HG03135 (cell line): ENCODE data around the gene PRSS23.

Source experiments
- ATAC-seq: cut with Tn5 transposase; IDR thresholded peaks from one replicate; pipeline ENCODE4 v1.9.1; 2021; ENCODE audit warnings: mild to moderate bottlenecking, moderate library complexity; ENCODE audit not compliant: unreplicated experiment

Gene PRSS23

DNA sequence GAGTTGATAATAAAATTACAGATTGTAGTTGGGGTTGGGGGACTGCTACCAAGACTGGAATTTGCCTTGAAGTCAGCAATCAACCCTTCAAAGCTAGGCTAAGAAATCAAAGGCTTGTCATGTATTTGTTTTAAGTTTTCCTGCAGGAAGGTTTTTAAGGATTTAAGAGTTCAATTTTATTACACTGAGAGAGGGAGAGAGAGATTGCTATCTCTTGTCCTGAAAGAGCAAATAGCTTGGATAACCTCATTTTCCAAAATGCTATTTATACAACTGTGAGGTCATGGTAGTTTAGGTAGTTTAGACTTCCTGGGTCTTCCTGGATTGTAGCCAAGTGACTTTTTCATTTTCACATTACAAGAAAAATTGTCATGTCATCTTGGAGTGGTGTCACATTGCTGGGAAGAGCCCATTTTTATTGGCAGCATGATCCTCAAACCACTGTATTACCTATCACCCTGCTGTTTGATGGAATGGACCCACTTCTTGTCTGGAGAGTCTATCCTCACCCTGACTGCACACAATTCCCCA is 10.1 kb upstream of the PRSS23 start:
- ATAC-seq, result no peak

DNA sequence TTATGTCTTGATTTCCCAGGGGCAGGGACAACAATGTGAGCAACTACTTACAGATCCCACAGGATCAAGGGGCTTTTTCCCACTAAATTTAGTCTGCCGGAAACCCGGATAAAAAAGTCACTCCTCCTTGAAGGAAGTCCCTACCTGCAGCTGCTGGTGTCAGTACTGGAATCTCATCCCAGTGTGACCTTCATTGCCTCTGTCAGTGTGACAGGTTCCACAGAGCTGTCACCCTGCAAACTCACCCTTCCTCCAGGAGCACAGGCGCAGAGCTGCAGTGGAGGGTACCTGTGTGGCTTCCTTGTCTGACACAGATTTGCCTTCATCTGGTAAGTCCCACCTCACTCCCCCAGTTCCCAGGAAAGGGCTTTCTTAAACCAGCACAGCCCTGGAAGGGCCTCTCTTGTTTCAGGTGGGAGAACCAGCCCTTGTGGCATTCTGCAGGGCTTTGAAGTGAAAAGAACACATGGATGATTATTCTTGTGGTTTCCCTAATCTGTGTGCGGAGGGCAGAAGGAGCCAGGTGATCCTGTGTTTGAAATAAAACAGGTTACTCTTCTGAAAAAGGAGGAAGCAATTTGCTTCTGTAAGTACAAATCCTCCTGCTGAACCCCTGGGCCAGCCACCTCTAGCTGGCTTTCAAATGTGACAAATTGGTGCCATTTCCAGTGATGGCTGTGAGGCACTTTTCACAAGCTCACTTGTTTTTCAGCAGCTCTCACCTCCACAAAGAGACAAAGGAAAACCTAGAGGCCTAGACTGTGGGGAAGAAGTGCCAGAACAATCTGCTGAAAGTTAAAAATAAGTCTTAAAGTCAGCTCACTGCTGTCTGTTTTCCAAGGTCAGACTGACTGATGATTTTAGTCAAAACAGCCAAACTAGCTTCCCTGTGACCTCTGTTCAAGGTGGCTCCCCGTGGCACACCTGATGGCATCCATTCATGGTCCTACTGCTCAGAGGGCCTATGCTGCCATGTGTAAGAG is 9.2 kb upstream of the PRSS23 start:
- ATAC-seq, result no peak

DNA sequence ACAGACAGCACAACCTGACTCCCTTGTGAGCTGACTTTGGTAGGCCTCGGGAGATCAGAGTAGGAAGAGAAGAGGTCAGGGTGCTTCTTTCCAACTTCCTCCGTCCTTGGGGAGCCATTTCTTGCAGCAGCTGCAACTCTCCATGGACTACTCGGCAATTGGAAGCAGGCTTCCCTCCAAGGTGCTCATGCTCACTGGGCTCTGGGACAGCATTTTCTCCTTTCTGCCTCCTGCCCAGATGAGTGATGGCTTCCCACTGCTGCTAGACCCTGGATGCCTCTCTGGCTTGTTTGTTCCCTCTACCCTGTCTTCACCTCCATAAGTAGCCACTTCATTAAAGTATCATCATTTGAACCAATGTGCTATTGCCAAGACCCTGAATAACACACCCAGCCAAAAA is 8.2 kb upstream of the PRSS23 start:
- no peak for ATAC-seq

DNA sequence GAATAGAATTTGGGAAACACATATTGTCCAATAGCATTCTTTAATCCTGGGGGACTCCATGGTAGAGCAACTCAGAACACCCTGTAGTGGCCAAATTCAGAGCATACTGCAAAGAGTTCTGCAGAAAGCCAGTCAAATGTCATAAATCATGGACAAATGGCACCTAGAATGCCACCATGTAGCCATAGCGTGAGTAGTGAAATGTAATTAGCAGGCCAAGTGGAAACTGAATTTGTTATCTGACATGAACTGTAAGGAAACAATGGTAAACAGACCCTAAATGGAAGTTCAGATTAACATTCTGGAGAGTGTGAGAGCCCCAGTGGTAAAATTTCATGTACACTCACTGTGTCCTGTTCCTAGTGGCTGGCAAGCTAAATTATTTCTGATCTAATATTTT is 7.0 kb upstream of the PRSS23 start:
- ATAC-seq, result no peak

DNA sequence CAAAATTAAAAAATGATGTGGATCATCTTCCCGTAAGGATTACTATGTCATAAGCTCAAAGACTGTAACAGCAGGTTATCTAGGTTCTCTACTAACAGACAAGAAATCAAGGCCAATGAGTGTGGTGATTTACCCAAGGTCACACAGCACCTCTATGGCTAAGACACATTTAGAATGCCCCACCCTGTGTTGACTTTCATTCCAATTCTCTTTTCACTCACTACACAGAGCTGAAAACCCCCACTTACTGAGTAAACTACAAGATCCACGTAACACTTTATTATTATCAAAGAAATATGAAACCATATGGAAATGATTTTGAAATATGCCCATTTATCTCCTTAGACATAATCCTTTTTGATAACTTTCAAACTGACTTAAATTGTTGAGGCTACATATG is 4.8 kb upstream of the PRSS23 start:
- no peak for ATAC-seq

DNA sequence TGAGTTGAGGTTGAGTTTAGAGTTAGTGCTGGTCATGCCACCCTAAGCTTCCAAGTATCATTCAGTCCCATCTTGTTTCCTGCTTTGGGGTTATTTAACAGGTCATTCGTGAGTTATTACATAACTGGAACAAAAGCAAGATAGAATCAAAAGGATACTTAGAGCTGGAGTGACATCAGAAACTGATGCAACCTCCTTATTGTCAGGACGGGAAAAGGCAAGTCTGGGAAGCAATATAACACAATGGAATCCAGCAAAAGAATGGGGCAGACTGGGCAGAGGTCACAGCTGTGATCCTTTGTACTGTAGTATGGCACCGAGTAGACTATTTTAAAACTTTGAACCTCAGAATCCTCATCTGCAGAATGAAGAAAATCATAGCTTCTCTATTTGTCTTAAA is 4.4 kb upstream of the PRSS23 start:
- no peak for ATAC-seq

DNA sequence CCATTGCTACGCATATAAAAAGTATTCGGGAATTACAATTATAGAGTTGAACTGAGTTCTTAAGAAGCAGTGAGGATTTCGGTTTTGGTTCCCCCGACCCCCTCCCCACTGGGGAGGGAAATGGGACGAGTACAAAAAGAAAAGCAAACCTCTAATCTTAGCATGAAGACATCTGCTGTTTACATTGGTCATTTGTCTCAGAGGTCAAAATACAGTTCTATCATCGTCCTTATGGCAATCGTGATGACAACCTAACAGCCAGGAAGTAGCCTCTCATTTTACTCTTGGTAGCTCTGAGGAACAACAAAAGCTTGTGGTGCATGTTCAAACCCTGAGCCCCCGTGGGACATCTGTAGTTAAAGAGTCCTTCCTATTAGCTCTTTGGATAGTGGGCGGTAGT is 3.2 kb upstream of the PRSS23 start:
- no peak for ATAC-seq

DNA sequence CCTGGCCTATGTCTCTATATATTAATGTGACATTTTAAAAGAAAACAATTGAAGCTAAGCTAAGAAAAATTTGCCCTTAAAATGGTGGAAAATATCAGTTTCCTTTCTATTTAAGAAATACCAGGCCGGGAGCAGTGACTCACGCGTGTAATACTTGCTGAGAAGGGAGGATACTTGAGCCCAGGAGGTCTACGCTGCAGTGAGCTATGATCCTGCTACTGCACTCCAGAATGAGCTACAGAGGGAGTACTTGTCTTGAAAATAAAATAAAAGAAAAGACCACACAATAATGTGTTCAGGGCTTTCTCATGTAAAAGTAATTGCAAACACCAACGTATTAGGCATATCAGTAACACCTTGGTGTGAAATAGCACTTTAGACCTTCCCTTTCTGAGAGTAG is 1.4 kb upstream of the PRSS23 start:
- no peak for ATAC-seq

DNA sequence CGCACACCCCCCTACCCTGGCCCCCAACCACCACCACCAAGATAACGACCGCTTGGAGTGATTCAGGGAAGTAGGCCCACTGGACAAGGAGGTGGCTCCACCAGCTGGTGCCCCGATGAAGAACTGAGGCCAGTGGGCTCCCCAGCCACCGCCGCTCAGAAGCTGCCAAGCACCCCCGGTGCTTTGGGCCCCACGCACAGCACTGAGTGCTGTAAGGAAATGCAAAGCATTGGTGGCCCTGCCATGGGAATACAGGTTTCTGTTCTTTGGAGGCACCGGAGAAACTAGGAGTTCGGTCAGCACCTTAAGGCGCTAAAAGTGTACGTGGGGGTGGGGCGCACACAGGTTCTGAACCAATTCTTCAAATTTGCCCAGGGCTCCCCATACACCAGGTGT is 664 bp upstream of the PRSS23 start:
- no peak for ATAC-seq

DNA sequence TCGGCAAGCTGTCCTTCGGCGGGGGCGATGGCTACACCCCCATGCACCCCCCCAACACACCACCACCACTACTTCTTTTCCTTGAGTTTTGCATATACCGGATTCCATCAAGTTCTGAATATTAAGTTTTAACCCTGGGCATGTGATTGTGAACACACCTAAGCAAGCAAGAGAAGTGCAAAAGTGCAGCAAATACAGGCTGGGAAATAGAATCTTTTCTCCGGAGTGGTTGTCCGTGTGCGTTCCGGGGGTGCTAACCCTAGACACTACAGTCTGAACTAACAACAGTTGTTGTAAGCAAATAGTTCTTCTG is 574 bp downstream of the PRSS23 start:
- no peak for ATAC-seq

DNA sequence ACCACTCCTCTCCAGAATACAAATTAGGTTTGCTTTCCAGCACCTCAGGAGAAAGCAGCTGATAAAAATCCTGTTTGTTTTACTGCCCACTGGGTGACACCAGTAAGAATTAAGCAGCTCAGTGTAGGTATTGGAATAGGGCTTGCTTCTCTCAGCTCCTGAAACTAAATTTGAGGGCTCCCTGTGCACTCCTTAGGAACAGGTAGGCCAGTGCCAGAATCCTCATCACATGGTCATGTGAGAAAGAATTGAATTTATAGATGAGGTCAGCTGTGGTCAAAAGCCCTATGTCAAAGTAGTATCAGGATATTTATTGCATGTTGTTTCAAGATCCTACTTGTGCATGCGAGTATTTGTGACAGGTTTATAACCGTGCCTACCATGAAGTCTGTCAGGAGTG is 1.0 kb downstream of the PRSS23 start:
- no peak for ATAC-seq

DNA sequence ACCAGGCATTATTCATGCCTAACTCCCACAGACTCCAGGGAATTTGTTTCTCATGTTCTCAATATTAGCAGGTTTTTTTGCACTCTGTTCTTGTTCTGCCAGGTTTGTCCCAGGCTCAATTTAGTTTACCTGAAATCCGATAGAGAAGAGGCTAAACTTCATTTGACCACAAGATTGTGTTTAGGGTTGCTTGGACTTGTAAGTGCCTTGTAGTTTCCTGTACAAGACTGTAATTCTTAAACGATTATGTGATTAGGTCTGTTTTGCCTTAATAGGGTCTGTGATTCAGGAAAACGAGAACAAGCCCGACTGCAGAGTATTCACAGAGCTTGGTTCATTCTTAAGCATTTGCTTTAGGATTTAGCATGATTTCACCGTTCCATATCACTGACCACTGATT is 1.8 kb downstream of the PRSS23 start:
- ATAC-seq, result no peak

DNA sequence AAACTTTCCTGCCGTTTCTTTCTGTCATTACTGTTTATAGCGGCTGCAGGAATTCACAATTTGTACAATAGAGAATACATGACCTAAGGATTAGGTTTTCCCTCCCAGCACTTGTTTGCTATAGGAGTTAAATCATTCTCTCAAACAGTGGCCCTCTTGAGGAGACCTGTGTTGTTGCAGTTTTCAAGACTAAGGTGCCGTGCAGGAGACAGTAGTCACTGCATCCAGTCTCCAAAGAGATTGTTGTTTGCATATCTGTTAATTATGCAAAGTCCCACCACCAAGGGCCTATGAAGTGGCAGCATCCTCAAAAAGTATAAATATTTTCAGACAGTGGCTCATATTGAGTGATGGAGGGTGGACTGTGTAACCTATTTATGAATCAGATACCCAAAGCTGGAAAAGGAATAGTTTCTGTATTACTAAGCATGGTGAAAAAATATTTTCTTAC is 2.3 kb downstream of the PRSS23 start:
- ATAC-seq, result no peak

DNA sequence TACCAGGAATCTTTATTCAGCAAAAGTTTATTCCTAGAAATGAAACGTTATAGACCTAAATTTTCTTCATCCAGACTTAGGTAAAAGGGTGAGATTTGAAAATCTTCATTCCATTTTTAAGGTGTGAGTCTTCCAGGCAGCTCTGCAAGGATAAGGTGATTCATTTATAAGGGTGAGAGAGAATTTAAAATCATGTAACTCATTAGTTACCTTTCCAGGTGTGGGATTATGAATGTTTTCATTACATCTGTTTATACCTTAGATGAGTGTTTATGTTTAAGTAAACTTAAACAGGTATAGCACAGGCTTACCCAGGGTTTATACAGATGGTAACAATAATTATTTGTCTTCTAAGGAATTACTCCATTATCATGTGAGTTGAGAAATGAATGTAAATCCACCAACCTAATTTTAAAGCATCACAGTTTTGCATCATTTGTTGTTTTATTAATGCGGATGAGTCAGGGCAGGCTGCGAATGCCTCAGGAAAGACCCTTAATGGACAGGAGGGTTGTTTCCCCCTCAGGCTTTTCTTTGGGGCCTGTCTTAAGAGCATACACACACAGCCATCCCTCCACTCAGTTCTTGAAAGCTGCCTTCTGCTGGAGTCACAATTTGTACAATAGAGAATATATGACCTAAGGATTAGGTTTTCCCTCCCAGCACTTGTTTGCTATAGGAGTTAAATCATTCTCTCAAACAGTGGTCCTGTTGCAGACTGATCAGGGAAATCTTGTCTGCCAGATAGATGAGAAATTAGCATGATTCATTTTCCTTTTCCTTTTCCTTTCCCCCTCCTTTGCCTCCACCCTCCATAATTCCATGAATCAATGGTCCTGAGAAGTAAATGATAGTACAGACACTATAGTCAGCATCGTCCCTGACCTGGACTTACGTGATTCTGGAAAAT is 3.0 kb downstream of the PRSS23 start:
- ATAC-seq, result no peak

DNA sequence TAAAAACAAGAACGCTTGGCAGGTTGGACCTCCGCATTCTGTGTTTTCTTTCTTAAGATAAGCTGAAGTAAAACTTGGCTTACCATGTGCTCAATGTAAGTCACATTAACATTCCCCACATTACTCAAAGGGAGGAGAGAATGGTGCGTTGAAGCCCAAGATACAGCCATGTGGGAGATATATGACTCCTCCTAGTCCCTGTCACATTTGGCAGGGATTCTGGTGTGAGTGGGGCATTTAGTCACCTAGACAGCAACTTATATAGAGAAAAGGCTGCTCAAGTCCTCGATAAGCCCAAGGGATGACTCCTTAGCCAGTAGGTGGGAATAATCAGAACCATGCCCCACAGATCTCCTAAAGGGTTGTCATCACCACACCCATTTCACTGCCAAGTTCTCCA is 4.6 kb downstream of the PRSS23 start:
- no peak for ATAC-seq

DNA sequence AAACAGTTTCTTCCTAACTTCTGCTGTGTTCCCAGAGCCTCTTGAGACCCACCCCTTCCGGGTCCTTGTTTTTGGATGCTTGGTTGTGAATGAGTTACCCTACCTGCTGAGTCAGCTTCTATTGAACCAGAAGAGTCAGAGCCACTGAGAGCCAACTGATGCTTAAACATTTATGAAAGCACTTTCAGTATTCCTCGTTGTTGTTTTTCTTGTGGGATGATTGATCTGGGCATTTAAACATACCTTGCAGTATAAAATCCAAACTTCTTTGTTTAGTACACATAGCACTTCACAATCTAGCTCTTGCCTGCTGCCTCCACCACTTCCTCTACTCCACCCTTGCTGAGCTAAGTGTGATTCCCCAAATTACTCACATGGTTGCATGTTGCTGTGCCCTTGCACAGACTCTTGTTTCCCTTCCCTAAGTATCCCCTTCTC is 5.5 kb downstream of the PRSS23 start:
- peak; percentile 68 for ATAC-seq

DNA sequence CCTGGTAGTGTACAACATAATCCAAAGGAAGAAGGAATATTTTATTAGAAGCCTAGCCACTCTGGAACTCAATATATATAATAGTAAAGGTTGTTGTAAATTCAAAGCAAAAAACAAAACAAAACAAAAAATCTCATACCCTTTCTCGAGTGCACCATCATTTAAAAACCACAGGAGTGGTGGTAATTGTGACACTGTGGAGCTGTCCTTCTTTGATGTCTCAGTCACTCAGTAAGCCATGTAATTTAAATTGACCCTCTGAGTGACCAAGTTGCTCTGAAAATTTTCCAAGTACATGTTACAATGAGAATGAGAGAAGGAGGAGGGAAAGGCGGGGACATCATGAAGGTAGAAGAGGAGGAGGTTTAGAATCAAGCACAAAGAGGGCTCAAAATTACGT is 6.6 kb downstream of the PRSS23 start:
- ATAC-seq, result no peak

DNA sequence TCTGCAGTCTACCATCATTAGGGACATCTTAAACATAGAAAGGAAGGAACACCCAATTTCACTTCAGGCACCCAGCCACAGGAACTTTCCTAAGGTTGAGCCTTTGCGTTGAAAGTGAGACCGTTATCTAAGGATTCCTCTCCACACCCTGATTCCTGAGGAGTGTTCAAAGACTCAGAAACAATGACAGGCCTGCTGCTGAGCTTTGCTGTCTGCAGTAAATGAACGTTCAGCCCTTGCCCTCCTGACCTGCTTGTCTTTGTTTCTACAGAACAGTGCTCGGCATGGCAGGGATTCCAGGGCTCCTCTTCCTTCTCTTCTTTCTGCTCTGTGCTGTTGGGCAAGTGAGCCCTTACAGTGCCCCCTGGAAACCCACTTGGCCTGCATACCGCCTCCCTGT is 7.0 kb downstream of the PRSS23 start:
- ATAC-seq, result no peak

DNA sequence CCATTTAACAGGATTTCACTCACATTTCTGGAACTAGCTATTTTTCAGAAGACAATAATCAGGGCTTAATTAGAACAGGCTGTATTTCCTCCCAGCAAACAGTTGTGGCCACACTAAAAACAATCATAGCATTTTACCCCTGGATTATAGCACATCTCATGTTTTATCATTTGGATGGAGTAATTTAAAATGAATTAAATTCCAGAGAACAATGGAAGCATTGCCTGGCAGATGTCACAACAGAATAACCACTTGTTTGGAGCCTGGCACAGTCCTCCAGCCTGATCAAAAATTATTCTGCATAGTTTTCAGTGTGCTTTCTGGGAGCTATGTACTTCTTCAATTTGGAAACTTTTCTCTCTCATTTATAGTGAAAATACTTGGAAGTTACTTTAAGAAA is 9.2 kb downstream of the PRSS23 start:
- ATAC-seq, result no peak

DNA sequence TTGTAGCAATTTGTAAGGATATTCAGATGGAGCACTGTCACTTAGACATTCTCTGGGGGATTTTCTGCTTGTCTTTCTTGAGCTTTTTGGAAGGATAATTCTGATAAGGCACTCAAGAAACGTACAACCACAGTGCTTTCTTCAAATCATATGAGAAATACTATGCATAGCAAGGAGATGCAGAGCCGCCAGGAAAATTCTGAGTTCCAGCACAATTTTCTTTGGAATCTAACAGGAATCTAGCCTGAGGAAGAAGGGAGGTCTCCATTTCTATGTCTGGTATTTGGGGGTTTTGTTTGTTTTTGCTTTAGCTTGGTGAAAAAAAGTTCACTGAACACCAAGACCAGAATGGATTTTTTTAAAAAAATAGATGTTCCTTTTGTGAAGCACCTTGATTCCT is 9.9 kb downstream of the PRSS23 start:
- ATAC-seq, result no peak

DNA sequence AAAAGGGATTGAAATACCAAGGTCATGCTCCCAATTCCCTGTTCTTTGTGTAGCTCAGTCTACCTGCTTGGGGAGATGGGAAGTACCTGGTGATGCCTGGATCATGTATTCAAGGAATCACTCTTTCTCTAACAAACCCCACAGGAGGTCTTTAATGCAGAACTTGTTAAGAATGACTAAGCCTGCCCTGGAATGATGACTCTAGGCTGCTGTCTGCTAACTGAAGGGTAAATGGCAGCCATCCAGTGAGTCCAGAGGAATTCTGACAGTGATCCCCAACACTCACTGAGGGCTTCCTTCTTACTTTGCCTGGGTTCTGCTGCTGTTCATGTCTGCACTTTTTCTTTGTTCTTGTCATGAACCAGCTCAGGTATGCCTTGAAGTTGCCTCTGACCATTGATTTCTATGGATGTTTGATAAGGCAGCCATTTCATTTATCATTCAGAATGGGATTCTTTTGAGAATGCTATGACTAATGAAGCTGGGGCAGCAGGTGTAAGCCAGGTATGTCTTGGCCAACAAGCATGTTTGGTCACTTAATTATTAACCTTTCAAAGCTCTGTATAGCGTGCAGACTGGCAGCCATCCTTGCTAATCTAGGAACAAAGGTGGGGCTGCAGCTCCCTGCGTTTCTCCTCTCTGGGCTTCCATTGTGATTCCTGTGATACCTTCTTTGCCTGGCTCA is 11.4 kb downstream of the PRSS23 start:
- no peak for ATAC-seq
